B cell (primary cell): Measurements from ENCODE around the gene KCNIP1. TPM values are rescaled to one million over a fixed set of nuclear protein-coding genes. Genes with fewer than 3 reads are reported as not detected.

Source experiments
- ATAC-seq: fragments of 200-7000 bp; cut with Tn5 transposase; one replicate; pipeline ENCODE4 v1.10.0; 2021; ENCODE audit warnings: low read depth, mild to moderate bottlenecking, moderate number of reproducible peaks, moderate library complexity
- CTCF ChIA-PET: fragments of 350-600 bp; sonication (Branson Sonifier 250); formaldehyde crosslinking; loops from one replicate; lab custom pipeline; 2021; ENCODE audit warnings: antibody characterized with exemption, inconsistent platforms; lab: Charles Lee
- POLR2A ChIA-PET: fragments of 350-600 bp; sonication (Branson Sonifier 250); formaldehyde crosslinking; loops from one replicate; lab custom pipeline; 2021; ENCODE audit warnings: antibody characterized with exemption; lab: Charles Lee
- DNase-seq: peaks from one replicate; pipeline ENCODE4 v3.0.0; 2013
- H2AFZ ChIP-seq: 2 replicates; pipeline ENCODE4 v1.6.1; 2012; ENCODE audit warnings: mild to moderate bottlenecking, low read depth, low read length; ENCODE audit not compliant: insufficient read depth, poor library complexity, severe bottlenecking
- H3K27ac ChIP-seq, 2 donors: 1 replicate in 1 of 2; 2 replicates in 1 of 2; pipeline ENCODE4 v1.5.1; 2012 to 2013; ENCODE audit warnings: low read length in 2 of 2, mild to moderate bottlenecking in 2 of 2, moderate library complexity in 1 of 2
- H3K27me3 ChIP-seq, 4 experiments: fragments of 200-600 bp in 1 of 4; sonication (generic) in 1 of 4; replicated peaks in 1 of 4; 1 replicate in 2 of 4; 2 replicates in 2 of 4; pipeline versions ENCODE4 v1.6.1 to v1.7.0; 2013 to 2016; ENCODE audit warnings: low read length in 3 of 4, mild to moderate bottlenecking in 2 of 4, mixed read lengths in 1 of 4, moderate library complexity in 1 of 4; ENCODE audit not compliant: insufficient read depth in 4 of 4, control insufficient read depth in 3 of 4; ENCODE audit errors: control extremely low read depth in 1 of 4
- H3K36me3 ChIP-seq, 2 experiments: replicated peaks in 1 of 2; 1 replicate in 1 of 2; 2 replicates in 1 of 2; pipeline versions ENCODE4 v1.6.1 to v1.7.1; 2013; ENCODE audit warnings: low read length in 1 of 2; ENCODE audit not compliant: insufficient read depth in 2 of 2, control insufficient read depth in 1 of 2; ENCODE audit errors: control extremely low read depth in 1 of 2, extremely low read depth in 1 of 2
- H3K4me1 ChIP-seq, 2 donors: fragments of 200-600 bp in 1 of 2; sonication (generic) in 1 of 2; 1 replicate in 1 of 2; 2 replicates in 1 of 2; pipeline versions ENCODE4 v1.5.1 to v1.6.1; 2013 to 2017; ENCODE audit warnings: low read length in 2 of 2; ENCODE audit not compliant: control insufficient read depth in 2 of 2, insufficient read depth in 2 of 2
- H3K4me2 ChIP-seq: replicated peaks from 2 replicates; pipeline ENCODE3; 2012; ENCODE audit warnings: mild to moderate bottlenecking, low read depth, low read length; ENCODE audit not compliant: poor library complexity, severe bottlenecking
- H3K4me3 ChIP-seq, 5 experiments: fragments of 200-600 bp in 1 of 5; sonication (generic) in 1 of 5; 1 replicate in 3 of 5; 2 replicates in 2 of 5; pipeline versions ENCODE4 v1.5.1 to v1.7.0; 2011 to 2016; ENCODE audit warnings: low read length in 4 of 5, mild to moderate bottlenecking in 4 of 5, low read depth in 2 of 5, control low read depth in 1 of 5, moderate library complexity in 1 of 5; ENCODE audit not compliant: insufficient read depth in 1 of 5; ENCODE audit errors: control extremely low read depth in 1 of 5, extremely low read depth in 1 of 5
- H3K79me2 ChIP-seq: fragments of 200-600 bp; sonication (generic); one replicate; pipeline ENCODE4 v1.6.0; 2016; ENCODE audit warnings: low read length; ENCODE audit not compliant: control insufficient read depth, insufficient read depth
- H3K9ac ChIP-seq: fragments of 200-600 bp; sonication (generic); 2 replicates; pipeline ENCODE4 v1.6.1; 2017; ENCODE audit warnings: mild to moderate bottlenecking, low read length, moderate library complexity
- H3K9me3 ChIP-seq, 3 donors: one replicate each; pipeline versions ENCODE4 v1.6.1 to v1.7.1; 2013; ENCODE audit warnings: low read length in 2 of 3; ENCODE audit not compliant: control insufficient read depth in 2 of 3, insufficient read depth in 1 of 3; ENCODE audit errors: control extremely low read depth in 1 of 3
- H4K20me1 ChIP-seq: 2 replicates; pipeline ENCODE4 v1.6.0; 2012; ENCODE audit warnings: mild to moderate bottlenecking, low read length; ENCODE audit not compliant: insufficient read depth, control insufficient read depth, poor library complexity, severe bottlenecking
- H3K27ac Mint-ChIP-seq: one replicate; pipeline ENCODE4 v1.8.0; 2021; ENCODE audit warnings: mixed read lengths
- H3K27me3 Mint-ChIP-seq: one replicate; pipeline ENCODE4 v1.8.0; 2021; ENCODE audit warnings: mixed read lengths
- H3K4me1 Mint-ChIP-seq: one replicate; pipeline ENCODE4 v1.8.0; 2021; ENCODE audit warnings: mixed read lengths
- H3K4me3 Mint-ChIP-seq: one replicate; pipeline ENCODE4 v1.8.0; 2021; ENCODE audit warnings: mixed read lengths
- H3K9me3 Mint-ChIP-seq: one replicate; pipeline ENCODE4 v1.8.0; 2022; ENCODE audit warnings: mixed read lengths; ENCODE audit not compliant: insufficient read depth
- EZH2 ChIP-seq: IDR thresholded peaks from 2 replicates; pipeline ENCODE4 v1.6.1; 2012; ENCODE audit warnings: borderline replicate concordance, low read depth, mild to moderate bottlenecking, moderate library complexity, low read length; ENCODE audit not compliant: insufficient read depth, poor library complexity, severe bottlenecking
- WGBS: methylation state at CpG from one replicate; pipeline ENCODE4 v1.1.5; 2013; ENCODE audit warnings: missing lambda C conversion rate; ENCODE audit not compliant: insufficient coverage; 5-methylcytosine and 5-hydroxymethylcytosine counted together
- intact Hi-C: fragments of 100-400 bp; cut with micrococcal nuclease; formaldehyde crosslinking; loops from one replicate; pipeline ENCODE4 v1.10.0; 2022
- polyA plus RNA-seq: library from polyadenylated mRNA; depleted of rRNA; stranded (reverse); fragments of >200 nt; gene quantifications from 2 replicates; pipeline ENCODE4 v1.2.3, GENCODE V29; 2012
- total RNA-seq, 2 donors: library from RNA; stranded (reverse); fragments of 120-200 nt in 1 of 2; gene quantifications; 1 replicate in 1 of 2; 2 replicates in 1 of 2; pipeline versions ENCODE4 v1.2.3 to v1.2.4, GENCODE V29; 2013 to 2022
- TF ChIP-seq, protein P1 (sequence below): fragments of 200-600 bp; IDR thresholded peaks from one replicate; pipeline ENCODE4 v1.8.0; 2022; ENCODE audit warnings: antibody characterized with exemption, mild to moderate bottlenecking

KCNIP1 gene
- total and polyA plus RNA-seq, 2 donors (not counting 1 experiment from before 2014, with no cell fraction given): not detected

DNA sequence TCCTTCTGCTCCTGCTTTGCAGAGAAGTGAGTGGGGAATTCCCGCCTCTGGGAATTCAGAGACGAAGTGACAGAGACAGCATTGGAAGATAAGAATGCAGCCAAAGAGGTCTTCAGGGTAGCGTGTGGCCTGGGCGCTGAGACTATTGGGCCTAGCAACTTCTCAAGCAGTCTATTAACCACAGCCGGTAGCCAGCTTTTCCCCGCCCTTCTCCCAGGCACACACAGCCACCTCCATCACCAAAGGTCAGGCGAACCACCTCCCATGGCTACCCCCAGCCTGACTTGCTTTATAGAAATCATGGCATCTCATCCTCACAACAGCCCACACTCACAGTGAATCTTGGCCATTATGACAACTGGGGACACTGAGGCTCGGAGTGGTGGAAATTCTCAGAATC is 124.2 kb downstream of the KCNIP1 start:
- ChIA-PET CTCF (no interaction called here), POLR2A (no interaction called here)
- Histone ChIP-seq H3K36me3 (no peaks in the 10 kb centered on the region), H3K27me3 (peaks cover 0 to 2% (median 0%) of the 10 kb centered on the region in 4 experiments), H3K9ac (no peak overlapping the region), H3K4me2 (no peak overlapping the region), H3K27ac (no peak overlapping the region), H3K4me3 (no peak overlapping the region), H4K20me1 (no peaks in the 10 kb centered on the region), H3K4me1 (peaks cover 0 to 4% of the 10 kb centered on the region in 2 donors), H3K9me3 (no peaks in the 10 kb centered on the region), H2AFZ (no peak overlapping the region), H3K79me2 (no peaks in the 10 kb centered on the region)
- ATAC-seq (no peak), DNase-seq (no peak)
- TF ChIP-seq EZH2: no peak
- TF ChIP-seq, protein P1, sequence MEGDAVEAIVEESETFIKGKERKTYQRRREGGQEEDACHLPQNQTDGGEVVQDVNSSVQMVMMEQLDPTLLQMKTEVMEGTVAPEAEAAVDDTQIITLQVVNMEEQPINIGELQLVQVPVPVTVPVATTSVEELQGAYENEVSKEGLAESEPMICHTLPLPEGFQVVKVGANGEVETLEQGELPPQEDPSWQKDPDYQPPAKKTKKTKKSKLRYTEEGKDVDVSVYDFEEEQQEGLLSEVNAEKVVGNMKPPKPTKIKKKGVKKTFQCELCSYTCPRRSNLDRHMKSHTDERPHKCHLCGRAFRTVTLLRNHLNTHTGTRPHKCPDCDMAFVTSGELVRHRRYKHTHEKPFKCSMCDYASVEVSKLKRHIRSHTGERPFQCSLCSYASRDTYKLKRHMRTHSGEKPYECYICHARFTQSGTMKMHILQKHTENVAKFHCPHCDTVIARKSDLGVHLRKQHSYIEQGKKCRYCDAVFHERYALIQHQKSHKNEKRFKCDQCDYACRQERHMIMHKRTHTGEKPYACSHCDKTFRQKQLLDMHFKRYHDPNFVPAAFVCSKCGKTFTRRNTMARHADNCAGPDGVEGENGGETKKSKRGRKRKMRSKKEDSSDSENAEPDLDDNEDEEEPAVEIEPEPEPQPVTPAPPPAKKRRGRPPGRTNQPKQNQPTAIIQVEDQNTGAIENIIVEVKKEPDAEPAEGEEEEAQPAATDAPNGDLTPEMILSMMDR: no peak
- Mint-ChIP-seq H3K4me3 (no peak overlapping the region), H3K27ac (no peak overlapping the region), H3K27me3 (peaks cover 15% of the 10 kb centered on the region), H3K9me3 (no peaks in the 10 kb centered on the region), H3K4me1 (peaks cover 4% of the 10 kb centered on the region)
- WGBS: 98% methylated on average over 6 of the region's 8 CpGs
- intact Hi-C loops: no loop called here

DNA sequence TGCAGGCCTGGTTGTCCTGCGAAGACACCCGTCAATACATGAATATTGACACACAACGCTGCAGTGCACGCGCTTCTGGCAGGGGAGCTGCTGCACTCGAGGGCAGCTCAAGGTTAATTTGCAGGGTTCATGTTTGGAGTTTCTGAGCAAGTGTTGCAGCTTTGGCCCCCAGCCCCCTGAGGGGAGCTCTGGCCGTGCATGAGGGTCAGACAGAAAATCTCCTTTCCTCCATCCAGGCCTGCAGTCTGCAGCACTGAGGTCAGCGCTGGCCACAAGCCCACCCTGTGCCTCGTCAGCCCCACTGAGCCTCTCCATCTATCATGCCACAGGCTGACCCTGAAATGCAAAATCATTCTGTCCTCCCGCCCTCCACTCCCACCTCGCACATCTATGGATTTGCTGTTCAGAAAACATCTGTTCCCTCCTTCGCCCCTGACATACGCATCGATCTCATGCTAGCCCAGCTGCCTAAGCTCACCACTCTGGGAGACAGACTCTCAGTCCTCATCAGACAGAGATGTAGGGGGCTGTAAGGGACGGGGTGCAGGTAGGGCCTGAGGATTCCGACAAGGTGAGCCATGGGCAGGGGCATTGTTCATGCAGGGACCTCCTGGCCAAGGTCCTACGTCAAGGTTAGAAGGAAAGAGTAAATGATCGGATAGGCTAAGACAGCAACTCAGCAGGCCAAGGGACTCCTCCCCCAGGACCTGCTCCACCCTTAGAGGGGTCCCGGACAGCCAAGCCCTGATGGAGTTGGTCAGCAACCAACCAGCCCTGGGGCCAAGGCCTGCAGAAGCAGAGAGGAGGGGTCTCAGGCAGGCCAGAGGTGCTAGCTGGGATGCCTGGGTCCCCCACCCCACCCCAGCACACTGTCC is 125.1 kb downstream of the KCNIP1 start:
- CTCF ChIA-PET: no interaction called here
- no peak for TF ChIP-seq EZH2
- TF ChIP-seq, protein P1: no peak
- Histone ChIP-seq H3K4me2 (no peak overlapping the region), H3K27ac (no peak overlapping the region), H3K27me3 (peaks cover 0 to 5% (median under 1%) of the 10 kb centered on the region in 4 experiments), H3K36me3 (no peaks in the 10 kb centered on the region), H2AFZ (no peak overlapping the region), H3K9ac (no peak overlapping the region), H3K79me2 (no peaks in the 10 kb centered on the region), H4K20me1 (no peaks in the 10 kb centered on the region), H3K4me1 (peaks cover 2 to 12% of the 10 kb centered on the region in 2 donors), H3K4me3 (no peak overlapping the region), H3K9me3 (no peaks in the 10 kb centered on the region)
- ATAC-seq (no peak), DNase-seq (no peak)
- Mint-ChIP-seq H3K9me3 (no peaks in the 10 kb centered on the region), H3K27me3 (peaks cover 22% of the 10 kb centered on the region), H3K4me3 (no peak overlapping the region), H3K4me1 (peaks cover 12% of the 10 kb centered on the region), H3K27ac (no peak overlapping the region)
- 96% methylated on average over 17 of the region's 19 CpGs for WGBS
- intact Hi-C loops: no loop called here
- POLR2A ChIA-PET: no interaction called here
